Limb (tissue), 2 donors: ENCODE data around the gene FRG1.
"Not testable (repeated sequence)": the region's sequence is repeated elsewhere in the genome, so short reads cannot be mapped to it uniquely, and the experiment has no call there.

Experiments
- DNase-seq, 2 donors: peaks; one replicate each; pipeline ENCODE4 v3.0.0-alpha.2; 2016; ENCODE audit errors: extremely low spot score in 2 of 2

The FRG1 gene

GRCh38 chr4:189985651-189986243, 45.1 kb downstream of the FRG1 start:
- DNase-seq, result not testable (repeated sequence)

DNA sequence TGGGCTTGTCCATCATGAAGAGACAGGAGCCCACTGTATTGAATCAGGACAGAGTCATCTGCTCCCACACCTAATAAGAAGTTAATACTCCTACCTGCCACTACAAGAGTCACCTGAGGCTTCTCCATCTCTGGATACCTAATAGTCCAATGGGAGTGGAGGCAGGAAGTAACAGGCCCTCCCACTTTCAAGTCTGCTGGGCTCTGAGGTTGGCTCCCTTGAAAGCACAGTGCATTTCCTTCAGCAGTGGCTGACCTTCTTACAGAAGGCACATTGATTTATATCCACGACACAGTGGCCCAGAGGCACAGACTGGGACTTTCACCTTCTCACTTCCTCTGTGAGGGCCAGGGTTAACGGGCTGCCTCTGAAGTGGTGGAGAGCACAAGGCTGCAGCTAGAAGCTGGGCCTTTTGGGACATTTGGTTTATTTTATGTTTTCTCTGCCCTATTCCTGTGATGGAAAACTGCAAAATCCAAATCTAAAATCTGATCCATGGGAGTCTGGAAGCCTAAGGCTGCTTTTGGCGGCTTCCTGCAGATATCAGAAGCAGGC, 48.3 kb downstream of the FRG1 start:
- DNase-seq, result no peak

GRCh38 chr4:189989941-189990340, 49.3 kb downstream of the FRG1 start:
- DNase-seq, result not testable (repeated sequence)
